ENCODE data around the gene DTX3L.

DNA sequence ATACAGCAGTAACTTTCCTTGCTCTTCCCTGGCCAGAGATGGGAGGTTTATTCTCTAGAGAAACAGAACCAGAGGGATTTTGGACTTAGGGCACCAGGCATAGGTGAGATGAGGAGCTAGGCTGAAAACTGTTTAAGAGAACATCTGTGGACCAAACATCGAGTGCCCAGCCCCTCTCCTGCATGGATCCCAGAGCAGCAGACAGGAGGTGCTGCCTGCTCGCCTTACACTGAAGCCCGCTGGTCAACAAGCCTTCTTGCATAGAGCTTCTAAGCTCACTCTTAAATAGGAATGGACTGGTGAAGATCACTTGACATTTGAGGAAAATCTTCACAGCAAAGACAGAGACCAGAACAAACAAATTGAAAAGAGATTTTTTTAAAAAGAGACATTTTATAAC, 54.5 kb downstream of the DTX3L start:
- TF ChIP-seq YY1 (IDR thresholded peaks at IDR 0.05; ENCODE audit: insufficient read depth, insufficient read length) (no peak), ZNF274 (IDR thresholded peaks at IDR 0.05; ENCODE audit: low read depth, low read length) (no peak), SUZ12 (IDR thresholded peaks at IDR 0.05; ENCODE audit: extremely low read depth, insufficient read depth, insufficient read length) (no peak)

Data from NT2/D1 (cell line).